HL-60 (cell line): ENCODE measurements around the gene PARVB.

Experiments used
- DNase-seq, 2 experiments: peaks; one replicate each; pipeline ENCODE4 v3.0.0-alpha.2; 2010 to 2020; ENCODE audit warnings: low read depth in 1 of 2, low spot score in 1 of 2
- H3K27ac ChIP-seq: fragments of 250-450 bp; sonication (Bioruptor Pico); replicated peaks from 2 replicates; pipeline ENCODE4 v1.5.1; 2020; ENCODE audit warnings: mild to moderate bottlenecking, moderate library complexity
- H3K27me3 ChIP-seq: fragments of 250-450 bp; sonication (Bioruptor Pico); 2 replicates; pipeline ENCODE4 v1.5.1; 2021; ENCODE audit warnings: mild to moderate bottlenecking, moderate library complexity; ENCODE audit not compliant: insufficient read depth, poor library complexity, severe bottlenecking
- H3K4me3 ChIP-seq: replicated peaks from 2 replicates; pipeline ENCODE4 v1.5.1; 2011; ENCODE audit warnings: mild to moderate bottlenecking, control low read depth, low read length; ENCODE audit not compliant: insufficient read depth
- CTCF ChIP-seq: IDR thresholded peaks from one replicate; pipeline ENCODE4 v1.5.1; 2011; ENCODE audit warnings: low read length, control low read depth, inconsistent platforms; ENCODE audit not compliant: insufficient read depth
- GABPA ChIP-seq: IDR thresholded peaks from 2 replicates; pipeline ENCODE4 v1.6.1; 2012; ENCODE audit warnings: low read depth
- POLR2AphosphoS5 ChIP-seq: IDR thresholded peaks from 2 replicates; pipeline ENCODE4 v1.6.1; 2012; ENCODE audit warnings: low read depth
- REST ChIP-seq: IDR thresholded peaks from 2 replicates; pipeline ENCODE4 v1.6.1; 2012; ENCODE audit warnings: low read depth; ENCODE audit not compliant: insufficient replicate concordance
- SPI1 ChIP-seq: IDR thresholded peaks from 2 replicates; pipeline ENCODE4 v1.6.1; 2012; ENCODE audit warnings: low read depth, mild to moderate bottlenecking, borderline replicate concordance

Gene PARVB

GRCh38 chr22:43999378-43999777, 24.7 kb upstream of the PARVB start:
- TF ChIP-seq CTCF = no peak
- TF ChIP-seq SPI1 = no peak
- TF ChIP-seq POLR2AphosphoS5 = no peak
- TF ChIP-seq GABPA = no peak
- TF ChIP-seq REST = no peak
- Histone ChIP-seq H3K27me3 (no peaks in the 10 kb centered on the region), H3K27ac (no peak overlapping the region), H3K4me3 (no peak overlapping the region)
- no peak for DNase-seq

- H3K4me3 ChIP-seq = no peak overlapping the region
- DNase-seq = no peak
- H3K27ac ChIP-seq = no peak overlapping the region
- no peaks in the 10 kb centered on the region for H3K27me3 ChIP-seq
- TF ChIP-seq SPI1 (no peak), GABPA (no peak), CTCF (no peak), REST (no peak), POLR2AphosphoS5 (no peak)
Observed at GRCh38 chr22:44000123-44000522, 24.0 kb upstream of the PARVB start.

- Histone ChIP-seq H3K4me3 (no peak overlapping the region), H3K27me3 (no peaks in the 10 kb centered on the region), H3K27ac (no peak overlapping the region)
- TF ChIP-seq SPI1 = no peak
- TF ChIP-seq POLR2AphosphoS5 = no peak
- no peak for TF ChIP-seq GABPA
- no peak for TF ChIP-seq CTCF
- no peak for TF ChIP-seq REST
- no peak for DNase-seq
Observed at GRCh38 chr22:44001521-44001920, 22.6 kb upstream of the PARVB start.
